Raji (cell line): Measurements from ENCODE around the gene BCDIN3D.
A peak's percentile ranks its signal among the peaks of the same experiment; 100 is the strongest.

Experiments
- POLR2A ChIP-seq: IDR thresholded peaks from 2 replicates; pipeline ENCODE4 v1.6.1; 2011; ENCODE audit warnings: low read depth, low read length, control low read depth; ENCODE audit not compliant: insufficient read depth

BCDIN3D gene, protein sequence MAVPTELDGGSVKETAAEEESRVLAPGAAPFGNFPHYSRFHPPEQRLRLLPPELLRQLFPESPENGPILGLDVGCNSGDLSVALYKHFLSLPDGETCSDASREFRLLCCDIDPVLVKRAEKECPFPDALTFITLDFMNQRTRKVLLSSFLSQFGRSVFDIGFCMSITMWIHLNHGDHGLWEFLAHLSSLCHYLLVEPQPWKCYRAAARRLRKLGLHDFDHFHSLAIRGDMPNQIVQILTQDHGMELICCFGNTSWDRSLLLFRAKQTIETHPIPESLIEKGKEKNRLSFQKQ

DNA sequence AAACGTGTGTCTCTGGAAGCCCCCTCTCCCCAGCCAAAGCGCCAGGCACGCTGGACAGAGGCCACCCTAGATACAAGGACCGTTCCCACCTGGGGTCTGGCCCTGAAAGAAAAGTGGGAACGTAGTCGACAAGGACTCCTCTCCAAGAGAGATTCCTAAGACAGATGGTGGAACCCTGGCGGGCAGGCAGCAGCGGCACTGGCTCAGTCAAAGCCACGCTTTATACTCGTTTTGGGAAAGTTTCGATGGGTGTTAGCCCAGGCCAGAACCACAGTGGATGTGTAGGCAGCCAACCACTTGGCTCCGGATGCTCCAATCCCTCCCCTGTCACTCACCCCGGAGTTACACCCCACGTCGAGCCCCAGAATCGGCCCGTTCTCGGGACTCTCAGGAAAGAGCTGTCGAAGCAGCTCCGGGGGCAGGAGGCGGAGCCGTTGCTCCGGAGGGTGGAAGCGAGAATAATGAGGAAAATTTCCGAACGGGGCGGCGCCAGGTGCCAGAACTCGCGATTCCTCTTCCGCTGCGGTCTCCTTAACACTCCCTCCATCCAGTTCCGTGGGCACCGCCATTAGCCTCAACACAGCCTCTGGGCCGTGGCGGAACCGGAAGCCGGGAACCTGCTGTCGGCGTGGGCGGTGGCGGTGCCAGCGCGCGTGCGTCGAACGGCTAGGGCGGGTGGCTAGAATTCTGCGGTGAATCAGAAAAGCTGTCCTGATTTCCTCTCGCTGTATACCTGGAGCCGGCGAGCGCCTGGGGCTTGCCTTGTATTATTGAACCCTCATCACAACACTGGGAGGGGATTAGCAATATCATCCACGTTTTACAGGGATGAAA, at the start of gene BCDIN3D:
TSS of gene BCDIN3D (minus strand) at position 588 of the 834 bp plus-strand sequence. CDS start at position 569, 19 bp downstream.
- peak; percentile 96 for TF ChIP-seq POLR2A

DNA sequence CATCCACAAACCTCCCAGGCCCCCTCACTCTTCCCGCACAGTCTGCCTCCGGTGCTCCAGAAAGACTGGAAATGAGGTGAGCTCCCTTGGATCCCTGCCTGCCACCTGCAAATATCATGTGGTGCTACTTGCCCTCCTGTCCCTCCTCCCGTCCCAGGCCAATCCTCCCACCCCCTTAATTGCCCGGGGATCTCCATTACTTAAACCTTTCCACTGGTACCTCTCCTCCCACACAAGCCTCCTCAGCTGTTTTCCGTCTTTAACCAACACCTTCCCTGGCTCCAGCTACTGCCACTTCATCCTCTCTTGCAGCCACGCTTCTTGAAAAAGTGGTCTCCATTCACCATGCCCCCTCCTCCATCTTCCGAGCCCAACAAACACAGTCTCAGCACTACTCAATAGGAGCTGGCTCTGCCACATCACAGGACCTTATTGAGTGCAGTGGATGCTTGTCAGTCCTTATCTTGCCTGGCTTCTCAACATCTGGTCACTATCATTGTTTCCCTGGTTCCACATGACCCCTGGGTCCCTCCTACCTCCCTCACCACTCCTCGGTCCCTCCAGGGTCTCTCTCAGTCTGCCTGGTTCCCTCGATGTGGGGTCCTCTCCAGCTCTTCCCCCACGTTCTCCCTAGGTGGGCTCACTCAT, 49.3 kb upstream of the BCDIN3D start:
- no peak for TF ChIP-seq POLR2A

DNA sequence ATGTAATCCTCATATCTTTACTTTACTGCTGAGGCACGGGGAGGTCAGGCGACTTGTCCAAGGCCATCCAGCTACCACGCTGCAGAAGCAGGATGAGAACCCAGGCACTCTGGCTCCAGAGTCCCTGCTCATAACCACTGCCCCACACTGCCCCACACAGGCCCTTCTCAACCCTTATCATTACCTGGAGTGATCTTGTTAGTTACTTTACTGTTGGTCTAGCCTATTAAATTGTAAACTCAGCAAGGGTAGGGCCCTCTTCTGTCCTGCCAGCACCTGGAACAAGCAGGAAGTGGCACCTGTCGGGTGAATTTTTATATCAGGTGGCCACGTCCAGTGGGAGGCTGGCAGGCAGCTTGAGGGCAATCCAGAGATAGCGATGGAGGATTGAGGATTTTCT, 48.6 kb upstream of the BCDIN3D start:
- TF ChIP-seq POLR2A, result no peak

DNA sequence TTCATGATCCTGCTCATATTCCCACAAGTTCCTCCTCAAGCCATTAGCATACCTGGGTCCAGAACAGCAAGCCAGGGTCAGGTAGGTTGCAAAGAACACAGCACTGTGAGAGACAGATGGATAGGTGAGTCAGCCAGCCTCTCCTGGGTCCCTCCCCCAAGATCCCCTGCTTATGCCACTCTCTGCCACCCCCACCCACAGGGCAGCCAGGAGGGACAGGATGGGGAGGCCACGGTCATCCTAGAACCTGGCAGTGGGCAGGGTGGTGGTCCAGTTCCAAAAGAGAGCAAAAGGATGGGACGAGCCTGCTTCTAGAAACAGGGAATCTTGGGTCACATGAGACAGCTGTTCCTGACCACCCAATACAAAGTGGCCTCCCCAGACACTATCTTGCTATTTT, 48.1 kb upstream of the BCDIN3D start:
- TF ChIP-seq POLR2A, result no peak

DNA sequence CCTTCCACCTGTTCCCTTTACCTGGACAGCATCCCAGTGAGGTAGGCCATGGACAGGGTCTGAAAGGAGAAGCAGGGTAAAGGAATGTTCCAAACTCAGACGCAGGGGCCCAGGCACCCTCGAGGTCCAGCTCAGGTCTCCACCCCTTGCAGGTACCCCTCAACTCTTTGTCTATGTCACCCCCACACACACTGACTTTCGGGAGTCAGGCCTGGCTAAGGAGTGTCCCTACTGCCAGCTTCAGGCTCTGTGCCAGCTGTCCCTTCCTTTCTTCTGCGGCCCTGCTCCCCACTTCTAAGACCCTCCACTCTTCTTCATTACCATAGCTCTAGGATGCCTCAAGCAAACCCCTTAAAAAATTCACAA, 47.2 kb upstream of the BCDIN3D start:
- TF ChIP-seq POLR2A, result no peak

DNA sequence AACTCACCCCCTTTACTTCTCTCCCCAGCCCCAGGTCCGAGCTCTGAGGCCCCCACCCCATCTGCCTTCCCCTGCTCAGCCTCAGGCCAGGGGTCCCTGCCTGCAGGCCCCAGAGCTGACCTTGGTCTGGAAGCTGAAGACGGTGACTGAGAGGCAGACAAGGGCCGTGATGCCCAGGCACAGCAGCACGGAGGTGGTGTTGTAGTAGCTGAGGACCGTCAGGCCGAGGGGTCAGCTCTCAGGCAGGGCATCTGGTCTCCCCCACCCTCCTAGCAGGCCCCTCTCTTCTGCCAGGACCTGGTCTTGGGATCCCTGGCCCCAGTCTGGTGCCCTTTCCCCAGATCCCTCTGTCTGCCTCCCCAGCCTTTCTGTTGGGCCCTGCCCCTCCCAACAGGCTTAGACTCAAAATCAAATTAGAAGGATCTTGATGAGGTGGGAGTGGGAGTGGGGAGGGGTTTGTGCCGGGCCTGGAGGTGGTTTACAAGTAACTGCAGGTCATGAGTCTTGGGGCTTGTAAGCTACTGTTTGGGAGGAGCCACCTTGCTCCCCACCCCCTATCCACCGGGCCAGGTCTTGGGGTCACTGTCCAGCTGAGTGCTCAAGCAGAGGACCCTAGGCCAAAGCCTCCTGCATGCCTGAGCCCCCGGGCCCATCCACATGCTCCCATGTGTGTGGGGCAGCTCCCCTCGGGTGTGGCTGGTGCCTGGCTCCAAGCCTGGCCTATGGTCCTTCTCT, 46.6 kb upstream of the BCDIN3D start:
- TF ChIP-seq POLR2A, result no peak

DNA sequence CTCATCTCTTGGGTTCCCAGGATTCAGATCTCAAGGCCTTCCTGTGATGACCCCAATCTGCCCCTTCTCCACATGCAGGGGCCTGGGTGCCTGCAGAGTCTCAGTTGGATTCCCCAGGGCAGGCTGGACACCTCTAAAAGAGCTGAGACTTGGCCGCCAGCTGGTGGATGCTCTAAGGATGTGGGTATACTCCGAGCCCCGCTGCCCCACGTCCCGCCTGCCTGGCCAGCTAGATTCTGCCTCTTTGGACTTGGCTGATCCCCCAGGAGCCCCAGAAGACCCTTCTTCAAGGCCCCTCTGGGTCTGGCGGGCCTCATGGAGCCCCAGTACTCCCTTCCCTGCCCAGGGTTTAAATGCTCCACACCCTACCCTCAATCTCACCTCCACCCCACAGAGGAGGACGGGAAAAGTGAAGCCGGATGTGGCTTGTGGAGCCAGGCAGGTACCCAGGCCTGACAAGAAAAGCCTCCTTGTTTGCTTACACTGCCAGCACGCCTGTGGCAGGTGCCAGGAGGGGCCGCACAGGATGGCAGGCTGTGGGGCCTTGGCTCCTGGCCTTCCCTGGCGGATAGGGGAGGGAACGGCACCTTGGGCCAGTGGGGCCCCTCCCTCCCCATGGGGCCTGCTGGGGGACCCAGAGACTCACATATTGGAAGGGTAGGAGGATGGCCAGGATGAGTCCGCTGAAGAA, 45.7 kb upstream of the BCDIN3D start:
- no peak for TF ChIP-seq POLR2A

DNA sequence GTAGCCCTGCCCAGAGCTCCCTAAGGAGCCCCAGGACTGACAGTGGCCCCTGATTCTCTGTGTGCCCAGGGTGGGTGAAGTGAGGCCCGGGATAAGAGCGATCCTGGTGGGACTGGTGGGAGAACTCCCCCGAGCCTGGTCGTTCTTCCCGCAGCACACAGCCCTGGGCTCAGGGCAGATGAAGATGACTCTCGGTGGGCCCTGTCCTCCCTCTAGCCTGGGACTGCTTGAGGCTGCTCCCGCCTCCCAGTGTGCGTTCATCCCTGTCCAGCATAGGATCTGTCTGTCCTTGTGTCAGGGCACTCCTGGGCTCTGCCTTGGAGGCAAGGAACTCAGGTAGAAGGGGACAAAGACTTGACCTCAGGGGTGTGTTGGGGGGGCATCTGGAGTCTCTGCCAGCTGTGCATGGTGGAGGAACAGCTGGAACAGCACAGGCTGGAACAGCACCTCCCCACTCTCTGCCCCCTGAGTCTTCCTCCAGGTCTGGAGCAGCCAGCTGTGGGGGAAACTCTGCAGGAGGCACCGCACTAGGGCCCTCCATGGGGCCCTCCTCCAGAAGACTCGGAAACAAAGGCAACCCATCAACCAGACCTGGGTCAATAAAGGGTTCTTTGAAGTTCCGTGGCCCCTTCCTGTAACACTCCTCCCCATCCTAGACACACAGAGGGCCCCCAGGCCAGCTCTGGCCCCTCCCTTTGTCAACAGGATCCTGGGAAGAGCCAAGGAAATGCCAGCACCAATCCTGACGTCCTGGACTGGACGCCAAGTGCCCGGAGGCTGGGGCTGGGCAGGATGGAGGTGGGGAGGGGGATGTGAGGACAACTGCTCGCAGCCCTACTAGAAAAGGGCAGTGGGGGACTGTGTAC, 44.9 kb upstream of the BCDIN3D start:
- no peak for TF ChIP-seq POLR2A

DNA sequence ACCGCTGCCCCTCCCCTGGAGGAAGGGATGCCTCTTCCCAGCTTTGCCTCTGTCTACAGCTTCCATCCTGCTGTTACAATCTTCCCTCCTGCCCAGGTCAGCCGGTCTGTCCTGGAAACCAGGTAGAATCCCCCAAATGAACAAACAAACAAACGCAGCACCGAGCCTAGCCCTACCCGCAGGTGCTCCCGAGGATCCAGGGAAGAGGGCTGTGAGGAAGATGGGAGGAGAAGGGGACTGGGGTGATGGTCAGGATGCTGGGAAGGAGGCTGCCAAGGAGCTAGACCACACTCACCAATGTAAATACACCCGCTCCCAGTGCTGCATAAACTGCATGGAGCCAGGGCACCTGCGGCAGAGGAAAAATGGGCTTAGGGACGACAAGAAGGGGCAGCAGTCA, 44.2 kb upstream of the BCDIN3D start:
- no peak for TF ChIP-seq POLR2A

DNA sequence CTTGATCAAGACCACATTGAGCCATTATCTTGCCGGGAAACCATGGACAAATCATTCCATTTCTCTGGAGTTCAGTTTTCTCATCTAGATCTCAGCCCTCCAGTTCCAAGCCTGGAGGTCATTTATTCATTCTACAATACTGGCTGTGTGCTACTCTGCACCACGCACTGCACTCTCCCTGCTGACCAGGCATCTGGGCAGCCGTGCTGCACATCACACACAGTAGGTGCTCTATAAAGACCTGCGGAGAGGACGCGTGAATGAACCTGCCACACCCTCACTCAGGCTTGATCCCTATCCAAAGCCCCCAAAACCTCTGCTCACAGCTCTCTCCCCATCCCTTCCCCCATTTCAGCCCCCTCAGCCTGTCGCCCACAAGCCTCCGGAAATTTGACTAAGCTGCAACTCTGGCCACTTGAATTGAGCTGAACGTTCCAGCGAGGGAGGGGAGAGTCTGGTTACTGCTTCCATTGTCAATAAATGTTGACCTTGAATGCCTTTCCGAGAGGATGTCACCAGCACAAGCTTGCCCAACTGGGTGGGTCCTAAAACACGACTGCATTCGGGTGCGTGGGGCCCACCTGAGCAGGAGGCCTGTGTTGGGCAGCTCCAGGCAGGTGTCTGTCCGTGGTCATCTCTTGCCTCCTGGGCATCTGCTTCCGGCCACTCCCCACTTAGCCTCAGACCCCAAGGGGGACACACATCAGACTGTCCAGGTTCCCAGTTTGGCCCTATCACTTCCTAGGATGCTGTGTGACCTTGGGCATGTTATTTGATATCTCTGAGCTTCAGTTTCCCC, 43.0 kb upstream of the BCDIN3D start:
- TF ChIP-seq POLR2A, result no peak

DNA sequence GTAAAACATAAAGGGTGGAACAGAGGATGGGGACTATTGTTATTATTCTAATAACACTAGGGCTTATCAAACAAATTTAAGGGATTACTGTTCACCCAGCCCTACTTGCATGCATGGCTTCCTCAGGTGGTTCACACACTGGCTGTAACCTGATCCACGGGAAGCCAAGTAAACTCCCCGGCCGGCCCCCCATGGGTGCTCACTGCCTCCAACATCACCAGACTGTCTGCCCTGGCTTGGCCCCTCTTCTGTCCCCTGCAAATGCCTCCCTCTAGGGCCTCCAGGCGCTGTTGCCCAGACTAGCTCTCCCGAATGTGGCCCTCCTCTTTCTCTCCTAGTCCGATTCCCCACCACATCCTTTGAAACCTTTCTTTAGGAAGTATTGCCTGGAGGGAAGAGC, 42.2 kb upstream of the BCDIN3D start:
- TF ChIP-seq POLR2A, result no peak

DNA sequence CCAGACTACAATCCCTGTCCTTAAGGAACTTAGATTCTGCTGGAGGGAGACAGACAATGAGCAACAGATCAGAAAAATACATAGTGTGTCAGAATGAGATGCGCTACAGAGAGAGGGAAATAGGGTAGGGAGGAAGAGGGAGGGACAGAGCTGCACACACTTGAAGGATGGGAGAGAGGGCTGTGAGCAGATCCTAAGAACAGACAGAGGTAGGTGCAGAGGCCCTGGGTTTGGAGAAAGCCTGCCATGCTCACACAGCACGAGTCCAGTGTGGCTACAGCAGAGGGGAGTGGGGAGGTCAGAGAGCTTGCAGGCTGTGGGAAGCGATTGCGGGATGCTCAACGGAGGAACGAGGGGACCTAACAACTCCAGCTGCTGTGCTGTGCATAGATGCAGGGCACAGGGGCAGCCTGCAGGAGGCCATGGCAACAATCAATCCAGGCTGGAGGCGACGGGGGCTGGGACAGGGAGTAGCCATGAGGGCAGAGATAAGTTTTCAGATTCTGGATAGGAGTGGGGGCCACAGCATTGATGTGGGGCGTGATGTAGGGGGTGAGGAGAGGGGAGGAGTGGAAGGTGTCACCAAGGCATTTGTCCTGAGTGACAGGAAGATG, 40.1 kb upstream of the BCDIN3D start:
- no peak for TF ChIP-seq POLR2A
